HG03039 (cell line): ENCODE measurements around the gene MLST8.
"Not testable (repeated sequence)": the region's sequence is repeated elsewhere in the genome, so short reads cannot be mapped to it uniquely, and the experiment has no call there.

Source experiments
- ATAC-seq: cut with Tn5 transposase; IDR thresholded peaks from one replicate; pipeline ENCODE4 v1.9.1; 2021; ENCODE audit warnings: mild to moderate bottlenecking, moderate library complexity; ENCODE audit not compliant: unreplicated experiment

MLST8 gene

GRCh38 chr16:2244301-2244700 lies 39.0 kb downstream of the MLST8 start:
- ATAC-seq, result no peak

GRCh38 chr16:2244926-2245795 lies 39.9 kb downstream of the MLST8 start:
- no peak for ATAC-seq

- ATAC-seq, result no peak
These were observed 41.1 kb downstream of the MLST8 start for GRCh38 chr16:2246301-2246885.

GRCh38 chr16:2250652-2251295 lies 45.5 kb downstream of the MLST8 start:
- no peak for ATAC-seq

- peak; percentile 84 for ATAC-seq
These were observed 46.2 kb downstream of the MLST8 start, which contains the start of gene ECI1 for GRCh38 chr16:2251296-2252111. TSS of gene ECI1 (minus strand) at chr16:2251587. CDS start at chr16:2251566, 21 bp downstream.

GRCh38 chr16:2252806-2253148 lies 47.5 kb downstream of the MLST8 start:
- no peak for ATAC-seq

GRCh38 chr16:2253293-2253692 lies 48.0 kb downstream of the MLST8 start:
- ATAC-seq, result no peak

GRCh38 chr16:2256531-2257140 lies 51.4 kb downstream of the MLST8 start:
- ATAC-seq, result no peak

- ATAC-seq, result no peak
These were observed 52.5 kb downstream of the MLST8 start for GRCh38 chr16:2257726-2258125.

- ATAC-seq, result not testable (repeated sequence)
These were observed 53.3 kb downstream of the MLST8 start for GRCh38 chr16:2258530-2258929.
